HEK293 (cell line): Measurements from ENCODE around the gene TRIM7.

Experiments
- CTCF ChIP-seq: fragments of 450-650 bp; formaldehyde crosslinking; IDR thresholded peaks from 2 replicates; pipeline ENCODE4 v1.5.1; 2016; ENCODE audit warnings: missing biosample characterization, missing genetic modification characterization
- ELK4 ChIP-seq: IDR thresholded peaks from 2 replicates; pipeline ENCODE4 v1.6.1; 2011; ENCODE audit warnings: mild to moderate bottlenecking, low read depth, low read length, borderline replicate concordance
- HOXA7 ChIP-seq: sonication (generic); formaldehyde crosslinking; IDR thresholded peaks from 2 replicates; pipeline ENCODE4 v1.8.1; 2022; ENCODE audit warnings: missing genetic modification reagents, borderline replicate concordance
- ZBTB11 ChIP-seq: fragments of 450-650 bp; formaldehyde crosslinking; conservative IDR thresholded peaks from 2 replicates; pipeline ENCODE4 v1.5.1; 2016; ENCODE audit warnings: low read depth, missing biosample characterization, missing genetic modification characterization
- ZBTB20 ChIP-seq: fragments of 450-650 bp; formaldehyde crosslinking; IDR thresholded peaks from 2 replicates; pipeline ENCODE4 v1.5.1; 2016; ENCODE audit warnings: missing biosample characterization, missing genetic modification characterization
- ZNF311 ChIP-seq: fragments of 450-650 bp; formaldehyde crosslinking; IDR thresholded peaks from 2 replicates; pipeline ENCODE4 v1.5.1; 2017; ENCODE audit warnings: missing biosample characterization, missing genetic modification characterization, borderline replicate concordance
- ZNF354C ChIP-seq: fragments of 450-650 bp; formaldehyde crosslinking; IDR thresholded peaks from 2 replicates; pipeline ENCODE4 v1.5.1; 2016; ENCODE audit warnings: missing biosample characterization, missing genetic modification characterization, low read depth, borderline replicate concordance
- ZNF658 ChIP-seq: fragments of 450-650 bp; formaldehyde crosslinking; IDR thresholded peaks from 2 replicates; pipeline ENCODE4; 2016; ENCODE audit warnings: missing biosample characterization, missing genetic modification characterization
- ZNF785 ChIP-seq: fragments of 450-650 bp; formaldehyde crosslinking; IDR thresholded peaks from 2 replicates; pipeline ENCODE4 v1.5.1; 2016; ENCODE audit warnings: missing biosample characterization, missing genetic modification characterization

- peak; percentile 63 for TF ChIP-seq CTCF (tag by site-specific recombination)
- TF ChIP-seq ZBTB11 (tag by site-specific recombination) = no peak
- TF ChIP-seq ZBTB20 (tag by site-specific recombination) = no peak; the same call in 1 of the 2 replicates
- no peak for TF ChIP-seq ELK4
- no peak for TF ChIP-seq ZNF311 (tag by site-specific recombination)
- TF ChIP-seq ZNF354C (tag by site-specific recombination) = no peak
- no peak for TF ChIP-seq ZNF658
- no peak for TF ChIP-seq ZNF785 (tag by site-specific recombination)
- no peak for TF ChIP-seq HOXA7
Measured at GRCh38 chr5:181167814-181168488, 37.0 kb downstream of the TRIM7 start.
